Lower leg skin (tissue), 4 donors: ENCODE data around the gene NRG3. TPM values are rescaled to one million over a fixed set of nuclear protein-coding genes. Genes with fewer than 3 reads are reported as not detected.

Source experiments
- DNase-seq, 2 donors: peaks; one replicate each; pipeline ENCODE4 v3.0.0-alpha.2; 2019; ENCODE audit warnings: low spot score in 2 of 2
- H3K4me3 ChIP-seq: fragments of 200-600 bp; sonication (generic); 2 replicates; pipeline ENCODE4 v1.5.1; 2017; ENCODE audit warnings: mild to moderate bottlenecking, low read depth; ENCODE audit not compliant: poor library complexity, severe bottlenecking
- CTCF ChIP-seq, 3 donors: fragments of 450-650 bp; IDR thresholded peaks; one replicate each; pipeline ENCODE4 v1.5.1; 2016; ENCODE audit warnings: antibody characterized with exemption in 3 of 3, mild to moderate bottlenecking in 3 of 3, moderate library complexity in 2 of 3
- POLR2A ChIP-seq, 2 donors: fragments of 450-650 bp; IDR thresholded peaks; one replicate each; pipeline ENCODE4 v1.6.1; 2016 to 2017; ENCODE audit warnings: antibody characterized with exemption in 2 of 2, mild to moderate bottlenecking in 1 of 2, moderate library complexity in 1 of 2
- WGBS, 2 donors: methylation state at CpG; one replicate each; pipeline ENCODE4 v1.1.5; 2018; 5-methylcytosine and 5-hydroxymethylcytosine counted together
- intact Hi-C: fragments of 100-400 bp; cut with DNase I; formaldehyde crosslinking; loops from one replicate; pipeline ENCODE4 v1.15.0; 2023; ENCODE audit warnings: low total_unique reads
- total RNA-seq, 4 donors: library from RNA; depleted of rRNA; stranded (reverse); fragments of >200 nt; gene quantifications; one replicate each; pipeline ENCODE4 v1.1.0, GENCODE V29; 2016

Gene NRG3
- total RNA-seq, 4 donors from 2014 or later, result 0.15 to 2.5 (median 0.50) TPM

DNA sequence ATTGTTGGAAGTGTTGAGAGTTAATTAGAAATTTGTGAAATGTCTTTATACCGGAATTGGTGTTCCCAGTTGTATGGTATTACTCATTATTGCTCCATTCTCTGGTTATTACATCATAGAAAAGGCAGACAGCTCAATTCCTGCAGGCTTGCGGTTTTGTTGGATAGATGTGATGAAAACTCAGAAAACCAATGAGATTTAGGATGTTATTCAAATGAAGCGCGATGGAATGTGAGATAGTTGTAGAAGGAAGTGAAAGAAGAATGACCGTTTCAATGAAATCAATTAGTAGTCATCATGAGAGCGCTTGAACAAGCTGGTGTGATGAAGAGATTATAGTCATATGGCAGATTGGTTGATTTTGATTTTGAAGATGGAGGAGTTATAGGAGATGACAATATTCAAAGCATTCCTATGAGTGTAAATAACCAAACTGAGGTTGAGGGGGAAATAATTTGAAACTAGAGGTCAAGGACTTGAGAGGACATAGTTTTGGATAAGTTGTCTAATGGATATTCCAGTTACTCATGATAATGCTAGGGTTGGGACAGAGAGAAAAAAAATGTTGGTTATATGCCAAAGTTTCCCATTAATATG lies 991.5 kb downstream of the NRG3 start:
- no peak overlapping the region for H3K4me3 ChIP-seq
- 79 to 82% methylated on average over 6 of the region's 6 CpGs for WGBS, 2 donors
- TF ChIP-seq POLR2A (IDR thresholded peaks at IDR 0.05), result no peak
- TF ChIP-seq CTCF (IDR thresholded peaks at IDR 0.05), result no peak
- DNase-seq, result no peak
- intact Hi-C loops, result no loop called here

DNA sequence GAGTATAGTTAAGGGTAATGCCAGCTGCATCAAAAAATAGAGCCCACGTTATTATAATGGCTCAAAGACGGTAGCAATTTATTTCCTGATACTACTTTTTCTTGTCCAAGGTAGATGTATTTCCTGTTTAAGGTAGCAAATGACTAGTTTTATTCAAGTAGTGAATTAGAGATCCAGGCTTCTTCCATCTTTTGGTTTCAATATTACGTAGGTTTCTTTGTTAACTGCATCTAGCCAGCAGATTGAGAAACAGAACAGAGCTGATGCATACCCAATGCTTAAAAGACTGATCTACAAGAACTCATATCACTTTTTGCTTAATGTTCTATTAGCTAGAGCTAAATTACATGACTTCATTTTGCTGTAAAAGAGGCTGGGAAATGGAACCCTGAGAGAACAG lies 992.1 kb downstream of the NRG3 start:
- 85 to 88% methylated on average over 3 of the region's 3 CpGs for WGBS, 2 donors
- intact Hi-C loops, result no loop called here
- no peak for DNase-seq
- TF ChIP-seq CTCF (IDR thresholded peaks at IDR 0.05) (no peak), POLR2A (IDR thresholded peaks at IDR 0.05) (no peak)
- H3K4me3 ChIP-seq, result no peak overlapping the region

GRCh38 chr10:82874671-82875070 lies 999.7 kb downstream of the NRG3 start:
- WGBS, 2 donors, result 95 to 98% methylated on average over 1 of the region's 1 CpG
- TF ChIP-seq CTCF (IDR thresholded peaks at IDR 0.05), result no peak
- TF ChIP-seq POLR2A (IDR thresholded peaks at IDR 0.05), result no peak
- H3K4me3 ChIP-seq, result no peak overlapping the region
- intact Hi-C loops, result no loop called here
- no peak for DNase-seq

DNA sequence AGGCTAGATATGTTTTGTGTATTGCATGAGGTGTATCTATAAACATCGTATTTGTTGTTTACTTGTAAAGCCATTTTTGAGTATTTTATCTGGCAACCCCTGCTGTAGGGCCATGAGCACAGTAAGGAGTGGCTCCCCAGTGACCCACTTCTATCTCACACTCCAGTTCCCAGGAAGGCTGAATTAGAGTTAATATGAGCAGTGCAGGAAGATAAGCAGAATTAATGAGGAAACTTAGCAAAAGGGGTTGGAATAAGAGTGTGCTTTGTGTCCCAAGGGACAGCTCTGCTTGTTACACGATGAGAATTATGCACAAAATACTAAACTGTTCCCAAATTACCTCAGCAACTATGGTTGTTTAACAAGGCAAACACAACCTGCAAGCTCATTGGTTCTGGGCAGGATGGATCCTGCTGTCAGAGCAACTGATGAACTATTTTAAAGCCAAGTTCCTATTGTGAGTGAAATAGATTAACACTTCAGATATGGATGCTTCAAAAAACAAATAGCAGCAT lies 1005.8 kb downstream of the NRG3 start:
- H3K4me3 ChIP-seq, result no peak overlapping the region
- TF ChIP-seq CTCF (IDR thresholded peaks at IDR 0.05) (no peak), POLR2A (IDR thresholded peaks at IDR 0.05) (no peak)
- no peak for DNase-seq
- WGBS, 2 donors, result 56 to 66% methylated on average over 2 of the region's 2 CpGs
- intact Hi-C loops, result no loop called here

- no peak for DNase-seq
- 58 to 72% methylated on average over 1 of the region's 1 CpG for WGBS, 2 donors
- H3K4me3 ChIP-seq, result no peak overlapping the region
- intact Hi-C loops, result no loop called here
- TF ChIP-seq CTCF (IDR thresholded peaks at IDR 0.05) (no peak), POLR2A (IDR thresholded peaks at IDR 0.05) (no peak)
These were observed 1007.7 kb downstream of the NRG3 start for GRCh38 chr10:82882722-82883121.

- TF ChIP-seq CTCF (IDR thresholded peaks at IDR 0.05) (no peak), POLR2A (IDR thresholded peaks at IDR 0.05) (no peak)
- intact Hi-C loops, result no loop called here
- no peak for DNase-seq
- whole genome bisulfite sequencing, 2 donors, result 69 to 72% methylated on average over 1 of the region's 1 CpG
- H3K4me3 ChIP-seq, result no peak overlapping the region
These were observed 1008.6 kb downstream of the NRG3 start for GRCh38 chr10:82883603-82884002.
